ENCODE measurements around the gene STXBP5. TPM values are rescaled to one million over a fixed set of nuclear protein-coding genes. Genes with fewer than 3 reads are reported as not detected.

STXBP5 gene
- total RNA-seq, 2 donors from 2014 or later, result 22.2 to 27.3 TPM

GRCh38 chr6:147164761-147165160 is 39.5 kb upstream of the STXBP5 start:
- no peaks in the 10 kb centered on the region for H3K27me3 ChIP-seq (replicated peaks; ENCODE audit: insufficient read depth)
- ATAC-seq (ENCODE audit: insufficient number of reproducible peaks, low FRiP score, low read depth) (no peak), DNase-seq (ENCODE audit: low spot score) (no peak)

DNA sequence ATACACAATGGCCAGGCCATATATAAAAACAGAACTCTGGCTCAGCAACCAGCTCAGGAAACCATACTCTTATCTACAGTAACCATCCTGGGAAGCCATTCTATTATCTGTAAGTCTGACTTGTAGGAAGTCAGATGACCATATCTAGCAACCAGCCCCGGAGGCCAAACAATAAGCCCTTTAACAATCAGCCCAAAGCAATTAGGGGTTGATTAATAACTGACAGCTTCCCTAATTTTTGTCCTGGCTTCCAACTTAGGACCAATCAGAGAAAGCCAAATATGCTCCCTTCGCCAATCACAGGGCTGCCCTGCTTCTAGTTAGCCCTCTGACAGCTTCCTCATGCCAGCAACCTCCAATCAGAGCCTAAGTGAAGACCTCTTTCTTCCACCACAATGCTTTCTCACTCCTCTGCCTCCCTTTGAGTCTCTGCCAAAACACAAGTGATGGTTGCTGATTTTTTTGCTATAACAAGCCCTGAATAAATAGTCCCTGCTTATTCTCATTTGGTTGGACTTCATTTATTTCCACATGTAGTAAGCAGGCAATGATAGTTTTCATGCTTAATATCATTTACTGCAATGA is 37.8 kb upstream of the STXBP5 start:
- no peaks in the 10 kb centered on the region for H3K4me1 ChIP-seq (ENCODE audit: control insufficient read depth in 1 of 2, low read depth in 2 of 2)
- no peak overlapping the region for H3K27ac ChIP-seq

More at GRCh38 chr6:147164761-147165160, 39.5 kb upstream of the STXBP5 start:
- Histone ChIP-seq H3K4me3 (no peak overlapping the region), H3K27ac (no peak overlapping the region), H3K4me1 (ENCODE audit: control insufficient read depth in 1 of 2, low read depth in 2 of 2) (no peaks in the 10 kb centered on the region), H3K9me3 (no peaks in the 10 kb centered on the region), H3K36me3 (no peaks in the 10 kb centered on the region)
- no peak for TF ChIP-seq CTCF (IDR thresholded peaks at IDR 0.05)

GRCh38 chr6:147166992-147167391 is 37.2 kb upstream of the STXBP5 start:
- DNase-seq (ENCODE audit: low spot score) (no peak), ATAC-seq (ENCODE audit: insufficient number of reproducible peaks, low FRiP score, low read depth) (no peak)
- no peak overlapping the region for H3K27ac ChIP-seq
- H3K9me3 ChIP-seq, result no peaks in the 10 kb centered on the region
- H3K36me3 ChIP-seq, result no peaks in the 10 kb centered on the region
- no peak for TF ChIP-seq CTCF (IDR thresholded peaks at IDR 0.05)
- no peaks in the 10 kb centered on the region for H3K27me3 ChIP-seq (replicated peaks; ENCODE audit: insufficient read depth)
- H3K4me3 ChIP-seq, result no peak overlapping the region
- no peaks in the 10 kb centered on the region for H3K4me1 ChIP-seq (ENCODE audit: control insufficient read depth in 1 of 2, low read depth in 2 of 2)

More for the DNA sequence above, 37.8 kb upstream of the STXBP5 start:
- no peaks in the 10 kb centered on the region for H3K36me3 ChIP-seq
- no peaks in the 10 kb centered on the region for H3K27me3 ChIP-seq (replicated peaks; ENCODE audit: insufficient read depth)
- no peak overlapping the region for H3K4me3 ChIP-seq
- no peak for TF ChIP-seq CTCF (IDR thresholded peaks at IDR 0.05)
- no peaks in the 10 kb centered on the region for H3K9me3 ChIP-seq
- no peak for DNase-seq (ENCODE audit: low spot score)
- ATAC-seq (ENCODE audit: insufficient number of reproducible peaks, low FRiP score, low read depth), result no peak

DNA sequence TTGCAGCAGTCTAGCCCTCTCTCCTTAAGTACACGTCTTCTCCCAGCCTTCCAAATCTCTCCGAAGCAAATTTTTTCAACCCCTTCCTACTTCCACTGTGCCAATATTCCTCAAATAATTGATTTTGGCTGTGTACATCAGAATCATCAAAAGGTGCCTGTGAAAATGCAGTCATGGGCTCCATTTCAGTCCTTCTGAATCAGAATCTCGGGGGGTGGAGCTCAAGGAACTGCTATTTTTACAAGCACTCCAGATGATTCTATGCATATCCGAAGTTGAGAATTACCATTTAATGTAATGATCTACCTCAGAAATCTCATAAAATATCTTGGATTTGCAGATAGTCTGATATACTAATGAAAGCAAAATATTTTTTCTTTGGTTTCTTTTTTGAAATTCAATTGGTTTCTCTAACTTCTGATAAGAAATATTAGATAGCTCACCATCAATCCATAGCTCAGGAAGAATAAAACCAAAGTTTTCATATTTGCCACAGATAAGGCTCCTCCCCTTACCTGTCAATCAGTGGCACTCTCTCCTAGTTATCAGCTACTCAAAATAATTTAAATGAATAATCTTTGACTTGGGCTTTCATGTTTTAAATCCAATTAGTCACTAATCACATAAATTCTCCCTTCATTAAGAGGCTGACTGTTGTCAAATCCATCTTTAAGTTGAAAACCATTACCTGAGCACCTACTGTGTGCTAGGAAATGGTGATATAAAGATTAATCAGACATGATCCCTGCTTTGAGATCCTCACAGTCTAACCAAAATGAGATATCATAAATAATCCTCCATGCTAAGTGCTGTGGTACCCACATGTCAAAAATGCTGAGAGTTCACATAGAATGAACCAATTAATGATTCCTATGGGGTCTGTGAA is 36.4 kb upstream of the STXBP5 start:
- H3K27ac ChIP-seq, result no peak overlapping the region
- TF ChIP-seq CTCF (IDR thresholded peaks at IDR 0.05), result no peak
- H3K4me3 ChIP-seq, result peak overlapping the region; percentile 22
- ATAC-seq (ENCODE audit: insufficient number of reproducible peaks, low FRiP score, low read depth), result no peak
- DNase-seq (ENCODE audit: low spot score), result no peak
- no peaks in the 10 kb centered on the region for H3K9me3 ChIP-seq
- H3K36me3 ChIP-seq, result no peaks in the 10 kb centered on the region
- H3K4me1 ChIP-seq (ENCODE audit: control insufficient read depth in 1 of 2, low read depth in 2 of 2), result no peaks in the 10 kb centered on the region
- no peaks in the 10 kb centered on the region for H3K27me3 ChIP-seq (replicated peaks; ENCODE audit: insufficient read depth)

- Histone ChIP-seq H3K27ac (no peak overlapping the region), H3K9me3 (no peaks in the 10 kb centered on the region), H3K36me3 (no peaks in the 10 kb centered on the region), H3K4me3 (no peak overlapping the region), H3K4me1 (ENCODE audit: control insufficient read depth in 1 of 2, low read depth in 2 of 2) (no peaks in the 10 kb centered on the region), H3K27me3 (replicated peaks; ENCODE audit: insufficient read depth) (no peaks in the 10 kb centered on the region)
- no peak for TF ChIP-seq CTCF (IDR thresholded peaks at IDR 0.05)
- ATAC-seq (ENCODE audit: insufficient number of reproducible peaks, low FRiP score, low read depth), result no peak
- DNase-seq (ENCODE audit: low spot score), result no peak
Measured at GRCh38 chr6:147169529-147169928, 34.7 kb upstream of the STXBP5 start.
